ENCODE data around the gene PUM2.
"Not testable (repeated sequence)": the region's sequence is repeated elsewhere in the genome, so short reads cannot be mapped to it uniquely, and the experiment has no call there.

PUM2 gene

DNA sequence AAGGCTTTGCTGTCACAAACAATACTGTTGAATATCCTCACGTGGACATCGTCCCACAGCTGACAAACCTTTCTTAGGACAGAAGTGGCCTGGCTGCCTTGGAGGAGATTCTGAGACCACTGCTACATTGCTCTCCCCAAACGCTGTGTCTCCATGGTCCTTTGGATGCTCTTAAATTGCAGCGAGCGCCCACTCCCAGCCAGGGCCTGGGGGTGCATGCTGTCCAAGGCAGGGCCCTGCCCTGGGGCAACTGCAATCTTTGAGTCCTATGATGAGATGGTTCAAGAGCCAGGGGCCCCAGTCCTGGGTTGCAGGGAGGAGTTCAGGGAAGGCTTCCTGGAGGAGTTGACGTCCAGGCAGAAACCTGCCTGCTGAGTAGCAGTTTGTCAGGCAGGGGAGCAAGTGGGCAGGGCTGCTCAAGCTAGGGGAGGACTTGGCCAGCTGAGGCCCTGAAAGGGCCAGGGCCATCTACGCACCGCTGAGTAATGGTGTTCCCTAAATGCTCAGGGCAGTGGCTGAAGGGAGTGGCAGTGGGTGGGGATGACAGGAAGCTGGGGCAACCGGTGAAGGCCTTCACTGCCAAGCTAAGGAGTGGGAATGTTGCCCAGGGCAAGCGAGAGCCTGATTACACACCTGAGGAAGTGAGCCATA lies 114.9 kb downstream of the PUM2 start:
- Histone ChIP-seq H3K9ac (ENCODE audit: low read length) (no peak overlapping the region), H3K36me3 (replicated peaks; ENCODE audit: low read depth, low read length) (no peaks in the 10 kb centered on the region), H3K27me3 (ENCODE audit: low read depth, low read length) (peaks cover 3% of the 10 kb centered on the region; the same call in 1 of the 2 replicates), H3K79me2 (ENCODE audit: low read length) (no peaks in the 10 kb centered on the region), H3K4me2 (ENCODE audit: low read length) (no peak overlapping the region), H4K20me1 (ENCODE audit: insufficient read depth, low read length) (no peaks in the 10 kb centered on the region), H3K4me3 (ENCODE audit: low read length) (no peak overlapping the region), H3K4me1 (ENCODE audit: low read length) (no peaks in the 10 kb centered on the region), H2AFZ (ENCODE audit: low read depth, low read length) (no peak overlapping the region), H3K27ac (ENCODE audit: low read length) (no peak overlapping the region), H3K9me3 (ENCODE audit: insufficient read depth, low read length) (no peaks in the 10 kb centered on the region)
- TF ChIP-seq, protein P1, sequence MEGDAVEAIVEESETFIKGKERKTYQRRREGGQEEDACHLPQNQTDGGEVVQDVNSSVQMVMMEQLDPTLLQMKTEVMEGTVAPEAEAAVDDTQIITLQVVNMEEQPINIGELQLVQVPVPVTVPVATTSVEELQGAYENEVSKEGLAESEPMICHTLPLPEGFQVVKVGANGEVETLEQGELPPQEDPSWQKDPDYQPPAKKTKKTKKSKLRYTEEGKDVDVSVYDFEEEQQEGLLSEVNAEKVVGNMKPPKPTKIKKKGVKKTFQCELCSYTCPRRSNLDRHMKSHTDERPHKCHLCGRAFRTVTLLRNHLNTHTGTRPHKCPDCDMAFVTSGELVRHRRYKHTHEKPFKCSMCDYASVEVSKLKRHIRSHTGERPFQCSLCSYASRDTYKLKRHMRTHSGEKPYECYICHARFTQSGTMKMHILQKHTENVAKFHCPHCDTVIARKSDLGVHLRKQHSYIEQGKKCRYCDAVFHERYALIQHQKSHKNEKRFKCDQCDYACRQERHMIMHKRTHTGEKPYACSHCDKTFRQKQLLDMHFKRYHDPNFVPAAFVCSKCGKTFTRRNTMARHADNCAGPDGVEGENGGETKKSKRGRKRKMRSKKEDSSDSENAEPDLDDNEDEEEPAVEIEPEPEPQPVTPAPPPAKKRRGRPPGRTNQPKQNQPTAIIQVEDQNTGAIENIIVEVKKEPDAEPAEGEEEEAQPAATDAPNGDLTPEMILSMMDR (IDR thresholded peaks at IDR 0.05; ENCODE audit: low read depth, low read length): no peak
- no peak for TF ChIP-seq EZH2phosphoT487 (IDR thresholded peaks at IDR 0.05; ENCODE audit: low read depth)

DNA sequence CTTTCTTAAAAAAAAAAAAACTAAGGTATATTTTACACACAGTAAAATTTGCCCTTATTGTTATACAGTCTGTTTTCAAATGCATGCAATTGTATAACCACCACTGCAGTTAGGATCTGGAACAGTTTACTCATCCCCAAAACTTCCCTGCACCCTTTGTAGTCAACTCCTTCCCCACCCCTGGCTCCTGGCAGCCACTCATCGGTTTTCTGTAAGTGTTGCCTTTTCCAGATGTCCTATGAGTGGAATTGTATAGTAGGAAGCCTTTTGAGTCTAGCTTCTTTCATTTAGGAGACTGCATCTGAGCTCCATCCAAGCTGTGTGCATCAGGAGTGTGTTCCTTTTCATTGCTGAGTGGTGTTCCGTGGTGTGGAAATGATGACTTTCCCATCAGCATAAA lies 116.0 kb downstream of the PUM2 start:
- not testable (repeated sequence) for H4K20me1 ChIP-seq (ENCODE audit: insufficient read depth, low read length); H3K36me3 ChIP-seq (replicated peaks; ENCODE audit: low read depth, low read length); H3K79me2 ChIP-seq (ENCODE audit: low read length); H3K4me3 ChIP-seq (ENCODE audit: low read length); H3K9me3 ChIP-seq (ENCODE audit: insufficient read depth, low read length); H3K27ac ChIP-seq (ENCODE audit: low read length); H3K9ac ChIP-seq (ENCODE audit: low read length); H3K27me3 ChIP-seq (ENCODE audit: low read depth, low read length); H3K4me1 ChIP-seq (ENCODE audit: low read length); H2AFZ ChIP-seq (ENCODE audit: low read depth, low read length); H3K4me2 ChIP-seq (ENCODE audit: low read length)

DNA sequence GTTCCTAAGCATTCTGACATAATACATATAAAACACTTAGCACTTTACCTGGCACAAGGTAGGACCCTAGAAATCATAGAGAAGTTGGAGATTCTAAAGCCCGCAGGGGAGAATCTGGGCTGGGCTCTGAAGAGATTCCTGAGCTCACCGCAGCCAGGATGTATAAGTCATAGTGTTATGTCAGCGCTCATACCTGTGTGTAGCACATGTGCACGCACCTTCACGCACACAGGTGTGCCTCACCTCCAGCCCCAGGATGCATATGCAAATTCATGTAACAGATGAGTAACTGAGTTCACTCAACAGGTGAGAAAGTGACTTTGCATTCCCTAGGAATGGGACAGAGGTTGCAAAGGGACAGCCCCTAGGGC lies 117.8 kb downstream of the PUM2 start:
- no peaks in the 10 kb centered on the region for H3K79me2 ChIP-seq (ENCODE audit: low read length)
- no peak overlapping the region for H3K27ac ChIP-seq (ENCODE audit: low read length)
- no peak overlapping the region for H3K4me3 ChIP-seq (ENCODE audit: low read length)
- no peaks in the 10 kb centered on the region for H4K20me1 ChIP-seq (ENCODE audit: insufficient read depth, low read length)
- no peaks in the 10 kb centered on the region for H3K4me1 ChIP-seq (ENCODE audit: low read length)
- no peak overlapping the region for H2AFZ ChIP-seq (ENCODE audit: low read depth, low read length)
- no peaks in the 10 kb centered on the region for H3K36me3 ChIP-seq (replicated peaks; ENCODE audit: low read depth, low read length)
- no peak overlapping the region for H3K9ac ChIP-seq (ENCODE audit: low read length)
- peaks cover 2% of the 10 kb centered on the region; the same call in 1 of the 2 replicates for H3K27me3 ChIP-seq (ENCODE audit: low read depth, low read length)
- no peaks in the 10 kb centered on the region for H3K9me3 ChIP-seq (ENCODE audit: insufficient read depth, low read length)
- no peak overlapping the region for H3K4me2 ChIP-seq (ENCODE audit: low read length)
- no peak for TF ChIP-seq EZH2phosphoT487 (IDR thresholded peaks at IDR 0.05; ENCODE audit: low read depth)
- TF ChIP-seq, protein P1 (IDR thresholded peaks at IDR 0.05; ENCODE audit: low read depth, low read length): no peak

DNA sequence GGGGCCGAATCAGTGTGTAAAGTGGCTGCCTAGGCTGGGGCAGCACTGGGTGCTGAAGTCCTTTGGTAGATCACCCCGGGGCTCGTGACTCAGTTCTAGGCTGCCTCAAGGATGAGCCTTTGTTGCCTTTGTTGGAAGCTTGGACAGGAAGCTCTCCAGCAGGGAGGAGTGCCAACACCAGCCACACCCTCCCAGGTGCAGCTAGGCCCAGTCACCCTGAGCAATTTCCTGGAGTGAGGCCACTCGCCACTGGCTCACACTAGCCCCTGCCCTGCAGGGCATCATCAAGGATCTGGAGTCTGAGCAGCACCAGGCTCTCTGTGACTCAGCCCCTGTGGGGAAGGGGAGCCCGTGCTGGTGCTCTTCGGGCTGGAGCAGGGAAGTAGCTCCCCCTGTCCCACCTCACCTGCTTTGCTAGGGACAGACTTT lies 119.0 kb downstream of the PUM2 start:
- H3K4me3 ChIP-seq (ENCODE audit: low read length): no peak overlapping the region
- no peaks in the 10 kb centered on the region for H3K9me3 ChIP-seq (ENCODE audit: insufficient read depth, low read length)
- H3K36me3 ChIP-seq (replicated peaks; ENCODE audit: low read depth, low read length): no peaks in the 10 kb centered on the region
- no peaks in the 10 kb centered on the region for H4K20me1 ChIP-seq (ENCODE audit: insufficient read depth, low read length)
- no peak overlapping the region for H3K27ac ChIP-seq (ENCODE audit: low read length)
- no peaks in the 10 kb centered on the region for H3K79me2 ChIP-seq (ENCODE audit: low read length)
- peaks cover 7% of the 10 kb centered on the region; the same call in 1 of the 2 replicates for H3K27me3 ChIP-seq (ENCODE audit: low read depth, low read length)
- no peak overlapping the region for H3K4me2 ChIP-seq (ENCODE audit: low read length)
- TF ChIP-seq, protein P1 (IDR thresholded peaks at IDR 0.05; ENCODE audit: low read depth, low read length): no peak
- TF ChIP-seq EZH2phosphoT487 (IDR thresholded peaks at IDR 0.05; ENCODE audit: low read depth): no peak
- no peak overlapping the region for H2AFZ ChIP-seq (ENCODE audit: low read depth, low read length)
- no peaks in the 10 kb centered on the region for H3K4me1 ChIP-seq (ENCODE audit: low read length)
- no peak overlapping the region for H3K9ac ChIP-seq (ENCODE audit: low read length)

All from OCI-LY3 (cell line).